Natural killer cell (primary cell): Measurements from ENCODE around the gene EFS. TPM values are rescaled to one million over a fixed set of nuclear protein-coding genes. Genes with fewer than 3 reads are reported as not detected.

ENCODE experiments used
- ATAC-seq, 3 donors: fragments of 150-1000 bp in 2 of 3; fragments of 200-7000 bp in 1 of 3; cut with Tn5 transposase; 1 replicate in 1 of 3; 2 replicates in 2 of 3; pipeline ENCODE4 v1.10.0; 2021; ENCODE audit warnings: mild to moderate bottlenecking in 2 of 3, moderate library complexity in 2 of 3
- DNase-seq, 2 donors: peaks; one replicate each; pipeline versions ENCODE4 v3.0.0 to v3.0.0-alpha.2; 2013 to 2021; ENCODE audit warnings: mixed read lengths in 1 of 2
- H3K27ac ChIP-seq: one replicate; pipeline ENCODE4 v1.5.1; 2013; ENCODE audit warnings: mild to moderate bottlenecking, low read length
- H3K27me3 ChIP-seq: one replicate; pipeline ENCODE4 v1.6.1; 2013; ENCODE audit warnings: low read length; ENCODE audit not compliant: control insufficient read depth, insufficient read depth
- H3K36me3 ChIP-seq: one replicate; pipeline ENCODE4 v1.6.1; 2013; ENCODE audit warnings: low read length; ENCODE audit not compliant: control insufficient read depth, insufficient read depth
- H3K4me1 ChIP-seq: one replicate; pipeline ENCODE4 v1.6.1; 2013; ENCODE audit warnings: low read length; ENCODE audit not compliant: control insufficient read depth, insufficient read depth
- H3K4me3 ChIP-seq: one replicate; pipeline ENCODE4 v1.5.1; 2013; ENCODE audit warnings: low read length
- H3K9me3 ChIP-seq: one replicate; pipeline ENCODE4 v1.6.1; 2013; ENCODE audit warnings: low read length; ENCODE audit not compliant: control insufficient read depth, insufficient read depth
- H3K27ac Mint-ChIP-seq, 2 donors: one replicate each; pipeline ENCODE4 v1.8.0; 2022; ENCODE audit warnings: mild to moderate bottlenecking in 2 of 2, mixed read lengths in 2 of 2, moderate library complexity in 1 of 2
- H3K27me3 Mint-ChIP-seq, 2 donors: one replicate each; pipeline ENCODE4 v1.8.0; 2022; ENCODE audit warnings: low read depth in 2 of 2, mixed read lengths in 2 of 2
- H3K36me3 Mint-ChIP-seq: one replicate; pipeline ENCODE4 v1.8.0; 2022; ENCODE audit warnings: mixed read lengths
- H3K4me1 Mint-ChIP-seq, 2 donors: one replicate each; pipeline ENCODE4 v1.8.0; 2022; ENCODE audit warnings: mixed read lengths in 2 of 2
- H3K4me3 Mint-ChIP-seq: one replicate; pipeline ENCODE4 v1.8.0; 2022; ENCODE audit warnings: mild to moderate bottlenecking, moderate library complexity, mixed read lengths
- H3K9me3 Mint-ChIP-seq, 2 donors: one replicate each; pipeline ENCODE4 v1.8.0; 2022; ENCODE audit warnings: mixed read lengths in 2 of 2
- CTCF ChIP-seq: fragments of 200-600 bp; IDR thresholded peaks from one replicate; pipeline ENCODE4 v1.8.0; 2022; ENCODE audit warnings: antibody characterized with exemption
- WGBS: methylation state at CpG from one replicate; pipeline ENCODE4 v1.1.7; 2013; ENCODE audit warnings: missing lambda C conversion rate; ENCODE audit not compliant: insufficient coverage; 5-methylcytosine and 5-hydroxymethylcytosine counted together
- intact Hi-C: fragments of 100-400 bp; cut with micrococcal nuclease; formaldehyde crosslinking; loops from one replicate; pipeline ENCODE4 v1.14.2; 2022
- total RNA-seq, 4 donors: library from RNA; stranded (reverse); fragments of 120-200 nt in 1 of 4; gene quantifications; one replicate each; pipeline versions ENCODE4 v1.2.3 to v1.2.4, GENCODE V29; 2013 to 2022

EFS gene
- total RNA-seq, 3 donors from 2014 or later (not counting 1 experiment from before 2014, with no cell fraction given), result not detected

GRCh38 chr14:23348297-23348655 is 16.7 kb downstream of the EFS start:
- Mint-ChIP-seq H3K27me3 (peaks cover 33 to 34% of the 10 kb centered on the region in 2 donors), H3K4me3 (no peak overlapping the region), H3K4me1 (peaks cover 6 to 12% of the 10 kb centered on the region in 2 donors), H3K27ac (no peak overlapping the region), H3K36me3 (no peaks in the 10 kb centered on the region), H3K9me3 (no peaks in the 10 kb centered on the region)
- no peaks in the 10 kb centered on the region for H3K36me3 ChIP-seq
- peaks cover 12% of the 10 kb centered on the region for H3K4me1 ChIP-seq
- 97% methylated on average over 6 of the region's 6 CpGs for WGBS
- H3K9me3 ChIP-seq, result no peaks in the 10 kb centered on the region
- peaks cover 16% of the 10 kb centered on the region for H3K27me3 ChIP-seq
- H3K4me3 ChIP-seq, result no peak overlapping the region
- no peak overlapping the region for H3K27ac ChIP-seq
- no peak for DNase-seq
- no peak for TF ChIP-seq CTCF
- no peak for ATAC-seq
- intact Hi-C loops, result no loop called here

- H3K27me3 Mint-ChIP-seq, result peaks cover 32% of the 10 kb centered on the region in 2 donors
- H3K4me1 Mint-ChIP-seq, result peaks cover 0 to 7% of the 10 kb centered on the region in 2 donors
- Histone ChIP-seq H3K36me3 (no peaks in the 10 kb centered on the region), H3K4me3 (no peak overlapping the region), H3K9me3 (no peaks in the 10 kb centered on the region), H3K27ac (no peak overlapping the region), H3K4me1 (peaks cover 9% of the 10 kb centered on the region), H3K27me3 (peaks cover 13% of the 10 kb centered on the region)
- DNase-seq (no peak), ATAC-seq (no peak)
- no peak overlapping the region for H3K4me3 Mint-ChIP-seq
- H3K27ac Mint-ChIP-seq, result no peak overlapping the region
- WGBS, result 95% methylated on average over 19 of the region's 19 CpGs
- H3K36me3 Mint-ChIP-seq, result no peaks in the 10 kb centered on the region
- TF ChIP-seq CTCF, result no peak
- intact Hi-C loops, result no loop called here
- no peaks in the 10 kb centered on the region for H3K9me3 Mint-ChIP-seq
Measured at GRCh38 chr14:23347406-23348296, 17.3 kb downstream of the EFS start.

- no peak for ATAC-seq
- peaks cover 11% of the 10 kb centered on the region for H3K27me3 ChIP-seq
Measured at GRCh38 chr14:23346693-23347405, 18.1 kb downstream of the EFS start.

More at GRCh38 chr14:23346693-23347405, 18.1 kb downstream of the EFS start:
- Histone ChIP-seq H3K4me3 (no peak overlapping the region), H3K9me3 (no peaks in the 10 kb centered on the region), H3K4me1 (peaks cover 1% of the 10 kb centered on the region), H3K27ac (no peak overlapping the region), H3K36me3 (no peaks in the 10 kb centered on the region)
- no peaks in the 10 kb centered on the region for H3K36me3 Mint-ChIP-seq
- H3K9me3 Mint-ChIP-seq, result no peaks in the 10 kb centered on the region
- intact Hi-C loops, result no loop called here
- no peak for TF ChIP-seq CTCF
- no peak overlapping the region for H3K27ac Mint-ChIP-seq
- no peak overlapping the region for H3K4me3 Mint-ChIP-seq
- peaks cover 0 to 7% of the 10 kb centered on the region in 2 donors for H3K4me1 Mint-ChIP-seq
- DNase-seq, result no peak
- WGBS, result 92% methylated on average over 27 of the region's 27 CpGs
- H3K27me3 Mint-ChIP-seq, result peaks cover 32 to 36% of the 10 kb centered on the region in 2 donors
